A549 (cell line): ENCODE data around the gene PIGB. TPM values are rescaled to one million over a fixed set of nuclear protein-coding genes. Genes with fewer than 3 reads are reported as not detected.
A peak's percentile ranks its signal among the peaks of the same experiment; 100 is the strongest.

Source experiments
- ATAC-seq, 2 experiments: fragments of 200-7000 bp in 1 of 2; fragments of >200 bp in 1 of 2; cut with Nextera tagmentation in 1 of 2; cut with Tn5 transposase in 1 of 2; 3 replicates each; pipeline versions ENCODE4 v1.8.0 to v1.9.1; 2018 to 2020; ENCODE audit warnings: mild to moderate bottlenecking in 1 of 2, moderate library complexity in 1 of 2
- CTCF ChIA-PET: fragments of 300-600 bp; sonication (Branson Sonifier 250); formaldehyde crosslinking; extraction: SDS; loops from one replicate; lab custom pipeline; 2021; ENCODE audit warnings: antibody characterized with exemption, inconsistent platforms; lab: Yijun Ruan, JAX
- POLR2A ChIA-PET: fragments of 350-600 bp; formaldehyde crosslinking; extraction: SDS; loops from one replicate; lab custom pipeline; 2021; ENCODE audit warnings: antibody characterized with exemption, inconsistent platforms; lab: Yijun Ruan, JAX
- DNase-seq, 2 experiments: peaks; one replicate each; pipeline versions ENCODE4 v3.0.0 to v3.0.0-alpha.2; 2011 to 2016; ENCODE audit warnings: low read depth in 1 of 2, low spot score in 1 of 2
- FAIRE-seq: peaks from 2 replicates; lab custom pipeline; 2011; peaks lifted over from hg19 to GRCh38; lab: Jason Lieb, UNC
- H3K27ac ChIP-seq, 2 experiments: fragments of >200 bp; sonication (Bioruptor Twin); formaldehyde crosslinking; 3 replicates each; pipeline ENCODE4 v1.5.1; 2016 to 2017
- H3K4me1 ChIP-seq: fragments of >200 bp; sonication (Bioruptor Twin); formaldehyde crosslinking; 3 replicates; pipeline ENCODE4 v1.6.1; 2016
- H3K4me2 ChIP-seq: fragments of >200 bp; sonication (Bioruptor Twin); formaldehyde crosslinking; 3 replicates; pipeline ENCODE4 v1.6.1; 2016
- H3K4me3 ChIP-seq: fragments of >200 bp; sonication (Bioruptor Twin); formaldehyde crosslinking; 3 replicates; pipeline ENCODE4 v1.5.1; 2016
- H3K9me3 ChIP-seq: fragments of >200 bp; sonication (Bioruptor Twin); formaldehyde crosslinking; 3 replicates; pipeline ENCODE4 v1.6.1; 2016
- EHMT2 ChIP-seq: fragments of 200-600 bp; sonication (generic); IDR thresholded peaks from 2 replicates; pipeline ENCODE4 v1.6.1; 2016; ENCODE audit warnings: antibody characterized with exemption, low read depth, mild to moderate bottlenecking, moderate library complexity
- EP300 ChIP-seq, 2 experiments: fragments of >200 bp; sonication (Bioruptor Twin); formaldehyde crosslinking; IDR thresholded peaks; 2 replicates in 1 of 2; 3 replicates in 1 of 2; pipeline ENCODE4 v1.6.1; 2016 to 2017
- ESRRA ChIP-seq: fragments of 150-350 bp; IDR thresholded peaks from 2 replicates; pipeline ENCODE4 v1.6.1; 2014; ENCODE audit warnings: mild to moderate bottlenecking, low read length, borderline replicate concordance
- FOXS1 ChIP-seq: fragments of 250-450 bp; sonication (Bioruptor Pico); IDR thresholded peaks from 2 replicates; pipeline ENCODE4 v1.5.0; 2020; ENCODE audit warnings: mild to moderate bottlenecking, moderate library complexity
- KDM1A ChIP-seq: fragments of 200-600 bp; sonication (generic); IDR thresholded peaks from 2 replicates; pipeline ENCODE4 v1.6.1; 2016; ENCODE audit warnings: low read depth, mild to moderate bottlenecking
- MYC ChIP-seq: IDR thresholded peaks from 2 replicates; pipeline ENCODE4 v1.6.1; 2012; ENCODE audit warnings: mild to moderate bottlenecking, inconsistent platforms, low read length, improper control_type of control experiment, borderline replicate concordance
- PHF8 ChIP-seq: fragments of 200-600 bp; sonication (generic); IDR thresholded peaks from 2 replicates; pipeline ENCODE4 v1.6.1; 2016; ENCODE audit warnings: low read depth, mild to moderate bottlenecking, antibody characterized with exemption, moderate library complexity, borderline replicate concordance
- RAD21 ChIP-seq, 2 experiments: fragments of >200 bp in 1 of 2; sonication (Bioruptor Twin) in 1 of 2; formaldehyde crosslinking in 1 of 2; IDR thresholded peaks in 1 of 2; conservative IDR thresholded peaks in 1 of 2; 2 replicates in 1 of 2; 3 replicates in 1 of 2; pipeline ENCODE4 v1.6.1; 2012 to 2018; ENCODE audit warnings: inconsistent platforms in 1 of 2
- RARB ChIP-seq: fragments of 250-450 bp; sonication (Bioruptor Pico); IDR thresholded peaks from 2 replicates; pipeline ENCODE4 v1.8.0; 2021; ENCODE audit warnings: mild to moderate bottlenecking, moderate library complexity
- SMC3 ChIP-seq: fragments of >200 bp; sonication (Bioruptor Twin); formaldehyde crosslinking; IDR thresholded peaks from 3 replicates; pipeline ENCODE4 v1.6.1; 2018; ENCODE audit warnings: inconsistent platforms
- SREBF2 ChIP-seq: fragments of 450-650 bp; IDR thresholded peaks from 2 replicates; pipeline ENCODE4 v1.6.1; 2014; ENCODE audit warnings: mild to moderate bottlenecking, moderate library complexity
- ZC3H11A ChIP-seq: fragments of 450-650 bp; IDR thresholded peaks from 2 replicates; pipeline ENCODE4 v1.6.1; 2014; ENCODE audit warnings: antibody characterized with exemption, mild to moderate bottlenecking
- ZNF302 ChIP-seq: fragments of 250-450 bp; sonication (Bioruptor Pico); IDR thresholded peaks from 2 replicates; pipeline ENCODE4 v1.9.0; 2021; ENCODE audit warnings: inconsistent platforms, mild to moderate bottlenecking, moderate library complexity
- WGBS: methylation state at CpG from one replicate; pipeline ENCODE4 v1.1.6; 2017; ENCODE audit errors: missing lambda C conversion rate; 5-methylcytosine and 5-hydroxymethylcytosine counted together
- polyA plus RNA-seq, 4 experiments: library from polyadenylated mRNA; depleted of rRNA in 3 of 4; stranded (reverse); fragments of >200 nt; fragmentation: RNase III in 1 of 4; extraction: RNeasy Plus Mini Kit Qiagen cat#74134 plus additional on column Dnase treatment in 1 of 4; gene quantifications; 2 replicates in 3 of 4; 3 replicates in 1 of 4; pipeline ENCODE4 v1.2.3, GENCODE V29; 2011 to 2017
- TF ChIP-seq, protein P1 (sequence below): fragments of 150-350 bp; IDR thresholded peaks from 2 replicates; pipeline ENCODE4 v1.6.1; 2014; ENCODE audit warnings: low read depth, mild to moderate bottlenecking, low read length
- TF ChIP-seq, protein P2 (sequence below): fragments of >200 bp; sonication (Bioruptor Twin); formaldehyde crosslinking; IDR thresholded peaks from 3 replicates; pipeline ENCODE4 v1.5.1; 2016
- TF ChIP-seq, protein P3 (sequence below): fragments of 250-450 bp; sonication (Bioruptor Pico); IDR thresholded peaks from 2 replicates; pipeline ENCODE4 v1.5.0; 2020; ENCODE audit warnings: low read depth, mild to moderate bottlenecking, moderate library complexity
- TF ChIP-seq, protein P4 (sequence below): fragments of 200-600 bp; sonication (generic); IDR thresholded peaks from 2 replicates; pipeline ENCODE4 v1.6.1; 2016; ENCODE audit warnings: antibody characterized with exemption, mild to moderate bottlenecking, moderate library complexity

The PIGB gene
- polyA plus RNA-seq, 2 of the 4 experiments (the other 2 are of a cell fraction): 21.5 to 43.3 TPM

DNA sequence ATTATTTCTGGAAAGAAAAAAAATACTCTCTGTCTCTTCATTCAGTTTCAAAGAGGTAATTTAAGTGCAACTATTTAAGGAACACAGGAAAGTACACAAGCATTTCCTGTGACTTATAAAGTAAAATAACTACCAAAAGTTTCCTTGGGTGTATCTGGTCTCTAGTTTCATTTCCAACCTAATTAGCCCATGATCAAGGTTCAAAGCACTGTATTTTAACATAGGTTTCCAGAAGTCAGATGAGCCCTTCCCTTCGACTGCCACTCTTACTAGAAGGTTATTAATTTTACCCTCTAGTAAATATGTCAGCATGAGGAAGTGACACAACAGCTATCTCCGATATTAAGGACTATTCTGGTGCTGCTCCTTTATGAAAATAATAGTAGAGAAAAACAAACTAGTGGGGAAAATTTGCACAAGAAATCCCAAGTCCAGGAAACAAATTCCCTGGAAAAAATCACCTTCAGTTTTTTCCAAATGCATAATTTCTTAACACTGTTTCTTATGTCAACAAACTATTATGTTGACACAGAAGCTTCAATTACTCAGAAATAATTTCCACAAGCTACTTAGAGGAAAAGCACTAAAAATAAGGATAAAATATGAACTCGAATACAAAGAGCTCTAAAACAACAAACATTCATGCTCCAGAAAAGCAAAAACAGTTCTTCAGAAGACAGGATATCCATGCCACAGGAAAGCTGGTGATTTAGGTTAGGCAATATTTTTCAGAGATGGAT is 53.8 kb downstream of the PIGB start:
- TF ChIP-seq, protein P1, sequence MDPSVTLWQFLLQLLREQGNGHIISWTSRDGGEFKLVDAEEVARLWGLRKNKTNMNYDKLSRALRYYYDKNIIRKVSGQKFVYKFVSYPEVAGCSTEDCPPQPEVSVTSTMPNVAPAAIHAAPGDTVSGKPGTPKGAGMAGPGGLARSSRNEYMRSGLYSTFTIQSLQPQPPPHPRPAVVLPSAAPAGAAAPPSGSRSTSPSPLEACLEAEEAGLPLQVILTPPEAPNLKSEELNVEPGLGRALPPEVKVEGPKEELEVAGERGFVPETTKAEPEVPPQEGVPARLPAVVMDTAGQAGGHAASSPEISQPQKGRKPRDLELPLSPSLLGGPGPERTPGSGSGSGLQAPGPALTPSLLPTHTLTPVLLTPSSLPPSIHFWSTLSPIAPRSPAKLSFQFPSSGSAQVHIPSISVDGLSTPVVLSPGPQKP: no peak
- TF ChIP-seq RARB (CRISPR knock-in tag): no peak
- no peak for TF ChIP-seq KDM1A
- no peak for TF ChIP-seq SMC3
- TF ChIP-seq SREBF2: no peak
- TF ChIP-seq, protein P2, sequence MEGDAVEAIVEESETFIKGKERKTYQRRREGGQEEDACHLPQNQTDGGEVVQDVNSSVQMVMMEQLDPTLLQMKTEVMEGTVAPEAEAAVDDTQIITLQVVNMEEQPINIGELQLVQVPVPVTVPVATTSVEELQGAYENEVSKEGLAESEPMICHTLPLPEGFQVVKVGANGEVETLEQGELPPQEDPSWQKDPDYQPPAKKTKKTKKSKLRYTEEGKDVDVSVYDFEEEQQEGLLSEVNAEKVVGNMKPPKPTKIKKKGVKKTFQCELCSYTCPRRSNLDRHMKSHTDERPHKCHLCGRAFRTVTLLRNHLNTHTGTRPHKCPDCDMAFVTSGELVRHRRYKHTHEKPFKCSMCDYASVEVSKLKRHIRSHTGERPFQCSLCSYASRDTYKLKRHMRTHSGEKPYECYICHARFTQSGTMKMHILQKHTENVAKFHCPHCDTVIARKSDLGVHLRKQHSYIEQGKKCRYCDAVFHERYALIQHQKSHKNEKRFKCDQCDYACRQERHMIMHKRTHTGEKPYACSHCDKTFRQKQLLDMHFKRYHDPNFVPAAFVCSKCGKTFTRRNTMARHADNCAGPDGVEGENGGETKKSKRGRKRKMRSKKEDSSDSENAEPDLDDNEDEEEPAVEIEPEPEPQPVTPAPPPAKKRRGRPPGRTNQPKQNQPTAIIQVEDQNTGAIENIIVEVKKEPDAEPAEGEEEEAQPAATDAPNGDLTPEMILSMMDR: no peak
- no peak for TF ChIP-seq EP300 (IDR thresholded peaks at IDR 0.05)
- no peak for TF ChIP-seq ZC3H11A
- no peak for TF ChIP-seq MYC
- Histone ChIP-seq H3K4me1 (peaks cover 19% of the 10 kb centered on the region), H3K4me2 (peak overlapping the region; percentile 25; the same call in 2 of the 3 replicates), H3K9me3 (no peaks in the 10 kb centered on the region), H3K4me3 (no peak overlapping the region), H3K27ac (no peak overlapping the region)
- DNase-seq: no peak
- POLR2A ChIA-PET: interaction anchor here (0.6 to 1.5 kb wide), 3 partner anchors 26 to 36 kb away, joined by 4 to 6 read pairs (median 6); partner anchors contain the start of genes CCPG1 and PIERCE2
- no peak; a peak in 1 of 6 replicates for ATAC-seq
- 17% methylated on average over 3 of the region's 3 CpGs for WGBS
- CTCF ChIA-PET: interaction anchor here (1.0 to 1.9 kb wide), 3 partner anchors 9 to 35 kb away, joined by 3 to 5 read pairs (median 5); partner anchors contain the start of genes CCPG1 and PIERCE2
- FAIRE-seq: no peak

DNA sequence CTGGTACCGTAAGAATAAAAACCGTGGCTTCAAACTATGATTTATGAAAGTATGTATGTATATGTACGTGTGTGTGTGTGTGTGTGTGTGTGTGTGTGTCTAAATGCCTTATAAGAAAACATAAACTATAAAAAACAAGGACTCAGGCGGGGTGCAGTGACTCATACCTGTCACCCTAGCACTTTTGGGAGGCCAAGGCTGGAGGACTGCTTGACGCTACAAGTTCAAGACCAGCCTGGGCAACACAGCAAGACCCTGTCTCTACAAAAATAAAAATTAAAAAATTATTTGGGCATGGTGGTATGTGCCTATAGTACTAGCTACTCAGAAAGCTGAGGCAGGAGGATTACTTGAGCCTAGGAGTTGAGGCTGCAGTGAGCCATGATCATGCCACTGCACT is 60.1 kb downstream of the PIGB start:
- H3K4me2 ChIP-seq: no peak overlapping the region
- ChIA-PET POLR2A (no interaction called here), CTCF (interaction anchor here (0.8 kb wide), 1 partner anchor 30 kb away, joined by 3 read pairs; no protein-coding TSS in a partner anchor)
- WGBS: 88% methylated on average over 5 of the region's 5 CpGs
- H3K27ac ChIP-seq: no peak overlapping the region
- ATAC-seq (no peak), DNase-seq (no peak), FAIRE-seq (no peak)
- H3K9me3 ChIP-seq: no peaks in the 10 kb centered on the region
- peaks cover 5% of the 10 kb centered on the region; the same call in 2 of the 3 replicates for H3K4me1 ChIP-seq
- H3K4me3 ChIP-seq: no peak overlapping the region
- no peak for TF ChIP-seq FOXS1 (CRISPR knock-in tag)
- TF ChIP-seq ZNF302 (CRISPR knock-in tag): no peak
- TF ChIP-seq ESRRA: no peak
- no peak for TF ChIP-seq KDM1A
- TF ChIP-seq, protein P3, sequence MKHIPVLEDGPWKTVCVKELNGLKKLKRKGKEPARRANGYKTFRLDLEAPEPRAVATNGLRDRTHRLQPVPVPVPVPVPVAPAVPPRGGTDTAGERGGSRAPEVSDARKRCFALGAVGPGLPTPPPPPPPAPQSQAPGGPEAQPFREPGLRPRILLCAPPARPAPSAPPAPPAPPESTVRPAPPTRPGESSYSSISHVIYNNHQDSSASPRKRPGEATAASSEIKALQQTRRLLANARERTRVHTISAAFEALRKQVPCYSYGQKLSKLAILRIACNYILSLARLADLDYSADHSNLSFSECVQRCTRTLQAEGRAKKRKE (CRISPR knock-in tag): no peak
- TF ChIP-seq, protein P4, sequence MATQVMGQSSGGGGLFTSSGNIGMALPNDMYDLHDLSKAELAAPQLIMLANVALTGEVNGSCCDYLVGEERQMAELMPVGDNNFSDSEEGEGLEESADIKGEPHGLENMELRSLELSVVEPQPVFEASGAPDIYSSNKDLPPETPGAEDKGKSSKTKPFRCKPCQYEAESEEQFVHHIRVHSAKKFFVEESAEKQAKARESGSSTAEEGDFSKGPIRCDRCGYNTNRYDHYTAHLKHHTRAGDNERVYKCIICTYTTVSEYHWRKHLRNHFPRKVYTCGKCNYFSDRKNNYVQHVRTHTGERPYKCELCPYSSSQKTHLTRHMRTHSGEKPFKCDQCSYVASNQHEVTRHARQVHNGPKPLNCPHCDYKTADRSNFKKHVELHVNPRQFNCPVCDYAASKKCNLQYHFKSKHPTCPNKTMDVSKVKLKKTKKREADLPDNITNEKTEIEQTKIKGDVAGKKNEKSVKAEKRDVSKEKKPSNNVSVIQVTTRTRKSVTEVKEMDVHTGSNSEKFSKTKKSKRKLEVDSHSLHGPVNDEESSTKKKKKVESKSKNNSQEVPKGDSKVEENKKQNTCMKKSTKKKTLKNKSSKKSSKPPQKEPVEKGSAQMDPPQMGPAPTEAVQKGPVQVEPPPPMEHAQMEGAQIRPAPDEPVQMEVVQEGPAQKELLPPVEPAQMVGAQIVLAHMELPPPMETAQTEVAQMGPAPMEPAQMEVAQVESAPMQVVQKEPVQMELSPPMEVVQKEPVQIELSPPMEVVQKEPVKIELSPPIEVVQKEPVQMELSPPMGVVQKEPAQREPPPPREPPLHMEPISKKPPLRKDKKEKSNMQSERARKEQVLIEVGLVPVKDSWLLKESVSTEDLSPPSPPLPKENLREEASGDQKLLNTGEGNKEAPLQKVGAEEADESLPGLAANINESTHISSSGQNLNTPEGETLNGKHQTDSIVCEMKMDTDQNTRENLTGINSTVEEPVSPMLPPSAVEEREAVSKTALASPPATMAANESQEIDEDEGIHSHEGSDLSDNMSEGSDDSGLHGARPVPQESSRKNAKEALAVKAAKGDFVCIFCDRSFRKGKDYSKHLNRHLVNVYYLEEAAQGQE: no peak
- no peak for TF ChIP-seq RAD21 (conservative IDR thresholded peaks at IDR 0.05 in 1 of 2, IDR thresholded peaks at IDR 0.05 in 1 of 2)
- no peak for TF ChIP-seq PHF8
- no peak for TF ChIP-seq EHMT2
